ENCODE results near the gene POLR1E.
"Not testable (repeated sequence)": the region's sequence is repeated elsewhere in the genome, so short reads cannot be mapped to it uniquely, and the experiment has no call there.

DNA sequence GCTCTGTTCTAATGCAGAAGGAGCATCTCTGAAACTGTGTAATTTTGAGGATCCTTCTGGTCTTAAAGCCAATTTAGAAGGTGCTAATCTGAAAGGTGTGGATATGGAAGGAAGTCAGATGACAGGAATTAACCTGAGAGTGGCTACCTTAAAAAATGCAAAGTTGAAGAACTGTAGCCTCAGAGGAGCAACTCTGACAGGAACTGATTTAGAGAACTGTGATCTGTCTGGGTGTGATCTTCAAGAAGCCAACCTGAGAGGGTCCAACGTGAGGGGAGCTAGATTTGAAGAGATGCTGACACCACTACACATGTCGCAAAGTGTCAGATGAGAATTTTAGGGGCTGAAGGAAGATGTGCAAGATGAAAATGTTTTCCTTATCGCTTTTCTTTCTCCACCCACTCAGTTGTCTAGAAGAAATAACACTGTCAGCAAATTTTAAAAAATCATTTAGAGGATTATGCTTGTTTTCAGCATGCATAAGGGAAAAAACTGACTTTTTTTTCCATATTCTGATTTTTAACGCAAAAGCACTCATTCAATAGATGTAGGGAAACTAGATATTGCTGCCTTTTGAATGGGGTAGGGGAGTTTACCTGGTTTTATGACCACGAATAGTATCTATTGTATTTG is 7.6 kb upstream of the POLR1E start:
- not testable (repeated sequence) for TF ChIP-seq CTCF, POLR2A (IDR thresholded peaks at IDR 0.05)
